Measurements from ENCODE around the gene TOR2A.

GRCh38 chr9:127721391-127721821 lies 13.7 kb downstream of the TOR2A start:
- TF ChIP-seq POLR2A (IDR thresholded peaks at IDR 0.05) (no peak), CTCF (IDR thresholded peaks at IDR 0.05) (no peak)

Data from ovary (tissue), 3 donors.